Fibroblast of pulmonary artery (primary cell): ENCODE measurements around the gene GARS1.
"Not testable (repeated sequence)": the region's sequence is repeated elsewhere in the genome, so short reads cannot be mapped to it uniquely, and the experiment has no call there.

Experiments
- DNase-seq: peaks from one replicate; pipeline ENCODE4 v3.0.0-alpha.2; 2010; ENCODE audit warnings: low read depth
- H3K4me3 ChIP-seq: replicated peaks from 2 replicates; pipeline ENCODE4 v1.5.1; 2011; ENCODE audit warnings: low read depth, mild to moderate bottlenecking, control low read depth, low read length, moderate library complexity
- CTCF ChIP-seq: IDR thresholded peaks from 2 replicates; pipeline ENCODE4 v1.5.1; 2011; ENCODE audit warnings: mild to moderate bottlenecking, control low read depth, low read length, inconsistent platforms; ENCODE audit errors: missing control alignments

Gene GARS1

GRCh38 chr7:30562498-30562897, 32.2 kb upstream of the GARS1 start:
- DNase-seq = peak; percentile 72
- peak; percentile 15 for TF ChIP-seq CTCF
- no peak overlapping the region for H3K4me3 ChIP-seq

GRCh38 chr7:30562909-30563308, 31.8 kb upstream of the GARS1 start:
- peak; percentile 31 for DNase-seq
- H3K4me3 ChIP-seq = no peak overlapping the region
- TF ChIP-seq CTCF = no peak

GRCh38 chr7:30563326-30563942, 31.2 kb upstream of the GARS1 start:
- TF ChIP-seq CTCF = no peak
- H3K4me3 ChIP-seq = no peak overlapping the region
- no peak for DNase-seq

- DNase-seq = peak; percentile 92
- TF ChIP-seq CTCF = peak; percentile 82
- H3K4me3 ChIP-seq = no peak overlapping the region
Observed at GRCh38 chr7:30564243-30564892, 30.3 kb upstream of the GARS1 start.

GRCh38 chr7:30566596-30566995, 28.1 kb upstream of the GARS1 start:
- TF ChIP-seq CTCF = no peak
- no peak for DNase-seq
- no peak overlapping the region for H3K4me3 ChIP-seq

GRCh38 chr7:30567081-30567480, 27.6 kb upstream of the GARS1 start:
- no peak for TF ChIP-seq CTCF
- no peak overlapping the region for H3K4me3 ChIP-seq
- DNase-seq = no peak

GRCh38 chr7:30570238-30570637, 24.4 kb upstream of the GARS1 start:
- H3K4me3 ChIP-seq, DNase-seq: not testable (repeated sequence)
